ENCODE results near the gene ZNRD2. TPM values are rescaled to one million over a fixed set of nuclear protein-coding genes. Genes with fewer than 3 reads are reported as not detected.

ZNRD2 gene
- total RNA-seq, 1 experiment from 2014 or later: 45.8 TPM

- no CpG with 5 or more reads among the region's 3 CpGs for WGBS (ENCODE audit: extremely low coverage, insufficient read length, low lambda C conversion rate)
- TF ChIP-seq CTCF (conservative IDR thresholded peaks at IDR 0.05): no peak
- H2BK15ac ChIP-seq (ENCODE audit: low read depth, low read length): no peak overlapping the region
- Mint-ChIP-seq H3K27ac (no peak overlapping the region), H3K9me3 (no peaks in the 10 kb centered on the region), H3K36me3 (ENCODE audit: insufficient read depth in 1 of 3, low read depth in 3 of 3) (peaks cover 0 to 3% (median 3%) of the 10 kb centered on the region in 3 experiments; a peak in 3 of 7 replicates), H3K4me1 (peaks cover 18 to 27% of the 10 kb centered on the region in 2 experiments), H3K4me3 (no peak overlapping the region; a peak in 1 of 5 replicates), H3K27me3 (ENCODE audit: low read depth) (peaks cover 33% of the 10 kb centered on the region)
- H2BK20ac ChIP-seq (ENCODE audit: low read depth, low read length, poor library complexity, severe bottlenecking): no peak overlapping the region
- no peak overlapping the region for H2BK12ac ChIP-seq (ENCODE audit: insufficient read length, low read depth, low read length)
- H3K79me2 ChIP-seq (ENCODE audit: insufficient read depth, low read length): no peaks in the 10 kb centered on the region
- no peaks in the 10 kb centered on the region for H3K4me1 ChIP-seq (ENCODE audit: insufficient read depth, low read length)
- no peaks in the 10 kb centered on the region for H3K79me1 ChIP-seq (ENCODE audit: insufficient read depth, low read depth, low read length, poor library complexity, severe bottlenecking)
- H4K8ac ChIP-seq (replicated peaks; ENCODE audit: insufficient read length, low read depth, low read length): no peak overlapping the region
- peaks cover 8% of the 10 kb centered on the region; the same call in 1 of the 2 replicates for H3K27me3 ChIP-seq (ENCODE audit: insufficient read depth, low read length)
- H2AFZ ChIP-seq (ENCODE audit: low read length): no peak overlapping the region
- no peaks in the 10 kb centered on the region for H3K9me3 ChIP-seq (ENCODE audit: control insufficient read depth, low read depth, low read length)
- H3K23ac ChIP-seq (ENCODE audit: insufficient read length, low read depth, low read length): no peak overlapping the region
- no peak overlapping the region for H3K4ac ChIP-seq (ENCODE audit: low read depth, low read length)
- H4K20me1 ChIP-seq (ENCODE audit: control insufficient read depth, insufficient read depth, insufficient read length): no peaks in the 10 kb centered on the region
- H4K91ac ChIP-seq (ENCODE audit: insufficient read length, low read depth, low read length): no peak overlapping the region
- H3K18ac ChIP-seq (ENCODE audit: insufficient read length, low read depth, low read length): no peak overlapping the region
- H3K4me2 ChIP-seq (ENCODE audit: insufficient read depth, insufficient read length, low read length): no peak overlapping the region
- H3K14ac ChIP-seq (ENCODE audit: insufficient read depth, low read length): no peak overlapping the region
- H3K23me2 ChIP-seq (ENCODE audit: insufficient read length, low read depth, low read length, poor library complexity, severe bottlenecking): peaks cover 8% of the 10 kb centered on the region
- no peak overlapping the region for H3T11ph ChIP-seq (ENCODE audit: low read length)
- no peak overlapping the region for H3K27ac ChIP-seq (ENCODE audit: insufficient read length, low read depth, low read length)
- no peak overlapping the region for H2BK120ac ChIP-seq (ENCODE audit: low read depth, low read length, poor library complexity, severe bottlenecking)
- H2BK5ac ChIP-seq (ENCODE audit: insufficient read length, low read length): no peak overlapping the region
- no peak overlapping the region for H3K56ac ChIP-seq (ENCODE audit: insufficient read length, low read depth, low read length)
- no peak for DNase-seq
- H3K9ac ChIP-seq (ENCODE audit: extremely low read depth, insufficient read length, low read length): no peak overlapping the region
- H2AK5ac ChIP-seq (ENCODE audit: insufficient read length, low read length): no peak overlapping the region
- H4K5ac ChIP-seq (ENCODE audit: insufficient read length, low read depth, low read length): no peak overlapping the region
Measured at GRCh38 chr11:65578667-65579066, 8.4 kb downstream of the ZNRD2 start.

All from H9 (cell line).